OCI-LY3 (cell line): Measurements from ENCODE around the gene GALNTL6.

Experiments
- CTCF ChIP-seq: fragments of 200-600, 300-600 bp; sonication (generic); IDR thresholded peaks from 2 replicates; pipeline ENCODE4 v1.5.1; 2014; ENCODE audit warnings: antibody characterized with exemption, low read length, low read depth
- EZH2phosphoT487 ChIP-seq: fragments of 200-600 bp; shearing (Covaris generic); IDR thresholded peaks from 2 replicates; pipeline ENCODE4 v1.6.1; 2018; ENCODE audit warnings: antibody characterized with exemption, mixed run types, low read depth

GRCh38 chr4:172938870-172939269 is 1125.7 kb downstream of the GALNTL6 start:
- TF ChIP-seq EZH2phosphoT487 (no peak), CTCF (no peak)
